ENCODE data around the gene NSUN4.

NSUN4 gene

DNA sequence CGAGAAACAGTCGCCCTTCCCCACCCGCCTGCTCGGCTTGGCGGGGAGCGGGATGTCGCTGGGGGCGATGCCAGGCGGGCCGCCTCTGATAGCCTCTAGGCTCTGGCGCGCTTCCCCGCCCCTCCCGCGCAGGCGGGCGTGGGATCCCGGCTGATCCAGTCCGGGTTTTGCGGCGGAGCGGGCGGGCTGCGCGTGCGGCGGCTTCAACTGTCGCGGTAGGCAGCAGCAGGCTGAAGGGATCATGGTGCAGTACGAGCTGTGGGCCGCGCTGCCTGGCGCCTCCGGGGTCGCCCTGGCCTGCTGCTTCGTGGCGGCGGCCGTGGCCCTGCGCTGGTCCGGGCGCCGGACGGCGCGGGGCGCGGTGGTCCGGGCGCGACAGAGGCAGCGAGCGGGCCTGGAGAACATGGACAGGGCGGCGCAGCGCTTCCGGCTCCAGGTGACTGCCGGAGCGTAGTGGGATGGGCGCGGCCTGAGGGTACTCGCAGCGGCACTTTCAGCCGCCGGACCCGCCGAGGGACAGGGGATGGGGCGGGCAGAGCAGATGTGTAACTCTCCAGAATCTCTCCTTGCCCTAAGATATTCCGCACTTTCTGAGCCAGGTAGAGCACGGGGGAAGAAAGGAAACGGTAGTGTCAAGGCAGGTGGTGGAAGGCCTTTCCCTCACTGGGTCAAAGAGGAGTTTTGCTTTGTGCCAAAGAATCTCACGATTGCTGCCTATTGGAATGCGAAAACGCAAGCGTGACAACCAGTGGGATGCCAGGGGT, 53.7 kb downstream of the NSUN4 start, which contains the start of gene FAAH:
Gene FAAH (plus strand): TSS at position 210 of the 764 bp plus-strand sequence. CDS start 32 bp downstream, at position 242.
- Histone ChIP-seq H3K9me2 (replicated peaks; ENCODE audit: control insufficient read depth, low read length) (no peaks in the 10 kb centered on the region), H3K4me2 (ENCODE audit: low read length) (peak within 1 kb of the TSS; percentile 85), H3K4me3 (ENCODE audit: low read length) (peak within 1 kb of the TSS; percentile 79)

DNA sequence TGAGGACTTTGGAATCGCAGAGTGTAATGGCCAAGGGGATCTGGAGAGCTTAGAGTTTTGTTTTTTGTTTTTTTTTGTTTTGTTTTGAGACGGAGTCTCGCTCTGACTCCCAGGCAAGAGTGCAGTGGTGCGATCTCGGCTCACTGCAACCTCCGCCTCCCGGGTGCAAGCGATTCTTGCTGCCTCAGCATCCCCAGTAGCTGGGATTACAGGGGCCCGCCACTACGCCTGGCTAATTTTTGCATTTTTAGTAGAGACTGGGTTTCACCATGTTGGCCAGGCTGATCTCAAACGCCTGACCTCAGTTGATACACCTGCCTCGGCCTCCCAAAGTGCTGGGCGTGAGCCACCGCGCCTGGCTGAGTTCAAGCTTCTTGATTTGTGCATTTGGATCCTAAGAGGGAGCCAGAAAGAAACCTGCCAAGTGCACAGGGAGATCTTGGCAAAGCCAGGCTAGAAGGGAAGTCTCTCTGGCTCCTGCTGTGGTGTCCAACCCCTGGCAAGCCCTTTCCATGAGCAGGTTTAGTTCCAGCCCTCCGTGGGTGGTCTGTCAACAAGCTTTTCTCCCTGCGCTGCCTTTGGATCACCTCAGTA, 54.4 kb downstream of the NSUN4 start:
- H3F3A ChIP-seq (ENCODE audit: control insufficient read depth, insufficient read depth): no peaks in the 10 kb centered on the region
- H4K20me1 ChIP-seq (ENCODE audit: control insufficient read depth, insufficient read depth, low read depth, low read length): no peaks in the 10 kb centered on the region
- no peaks in the 10 kb centered on the region for H3K36me3 ChIP-seq (ENCODE audit: control insufficient read depth, low read length)
- peaks cover 8% of the 10 kb centered on the region for H3K9me3 ChIP-seq (ENCODE audit: control insufficient read depth, insufficient read depth, low read length)
- peak overlapping the region; percentile 85 for H3K4me2 ChIP-seq (ENCODE audit: low read length)
- no peaks in the 10 kb centered on the region for H3K9me2 ChIP-seq (replicated peaks; ENCODE audit: control insufficient read depth, low read length)
- H3K79me2 ChIP-seq (ENCODE audit: control insufficient read depth, low read length): no peaks in the 10 kb centered on the region
- peaks cover 15% of the 10 kb centered on the region for H3K4me1 ChIP-seq (ENCODE audit: control insufficient read depth, low read length)
- H3K4me3 ChIP-seq (ENCODE audit: low read length): peak overlapping the region; percentile 79
- TF ChIP-seq, protein P1, sequence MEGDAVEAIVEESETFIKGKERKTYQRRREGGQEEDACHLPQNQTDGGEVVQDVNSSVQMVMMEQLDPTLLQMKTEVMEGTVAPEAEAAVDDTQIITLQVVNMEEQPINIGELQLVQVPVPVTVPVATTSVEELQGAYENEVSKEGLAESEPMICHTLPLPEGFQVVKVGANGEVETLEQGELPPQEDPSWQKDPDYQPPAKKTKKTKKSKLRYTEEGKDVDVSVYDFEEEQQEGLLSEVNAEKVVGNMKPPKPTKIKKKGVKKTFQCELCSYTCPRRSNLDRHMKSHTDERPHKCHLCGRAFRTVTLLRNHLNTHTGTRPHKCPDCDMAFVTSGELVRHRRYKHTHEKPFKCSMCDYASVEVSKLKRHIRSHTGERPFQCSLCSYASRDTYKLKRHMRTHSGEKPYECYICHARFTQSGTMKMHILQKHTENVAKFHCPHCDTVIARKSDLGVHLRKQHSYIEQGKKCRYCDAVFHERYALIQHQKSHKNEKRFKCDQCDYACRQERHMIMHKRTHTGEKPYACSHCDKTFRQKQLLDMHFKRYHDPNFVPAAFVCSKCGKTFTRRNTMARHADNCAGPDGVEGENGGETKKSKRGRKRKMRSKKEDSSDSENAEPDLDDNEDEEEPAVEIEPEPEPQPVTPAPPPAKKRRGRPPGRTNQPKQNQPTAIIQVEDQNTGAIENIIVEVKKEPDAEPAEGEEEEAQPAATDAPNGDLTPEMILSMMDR (IDR thresholded peaks at IDR 0.05; ENCODE audit: low read depth, low read length, poor library complexity, severe bottlenecking): no peak
- TF ChIP-seq EZH2phosphoT487 (IDR thresholded peaks at IDR 0.05; ENCODE audit: borderline replicate concordance, low read length): no peak
- no peak overlapping the region for H3K27ac ChIP-seq (ENCODE audit: low read depth, low read length)
- peaks cover 6% of the 10 kb centered on the region for H3K27me3 ChIP-seq (ENCODE audit: control insufficient read depth, low read length)

More for the DNA sequence above, 53.7 kb downstream of the NSUN4 start, which contains the start of gene FAAH:
- Histone ChIP-seq H3K9me3 (ENCODE audit: control insufficient read depth, insufficient read depth, low read length) (peaks cover 8% of the 10 kb centered on the region), H3F3A (ENCODE audit: control insufficient read depth, insufficient read depth) (no peaks in the 10 kb centered on the region), H3K79me2 (ENCODE audit: control insufficient read depth, low read length) (no peaks in the 10 kb centered on the region), H3K36me3 (ENCODE audit: control insufficient read depth, low read length) (no peaks in the 10 kb centered on the region), H4K20me1 (ENCODE audit: control insufficient read depth, insufficient read depth, low read depth, low read length) (no peaks in the 10 kb centered on the region), H3K4me1 (ENCODE audit: control insufficient read depth, low read length) (peaks cover 8% of the 10 kb centered on the region), H3K27me3 (ENCODE audit: control insufficient read depth, low read length) (peaks cover 3% of the 10 kb centered on the region), H3K27ac (ENCODE audit: low read depth, low read length) (no peak within 1 kb of the TSS)
- no peak for TF ChIP-seq EZH2phosphoT487 (IDR thresholded peaks at IDR 0.05; ENCODE audit: borderline replicate concordance, low read length)
- TF ChIP-seq, protein P1 (IDR thresholded peaks at IDR 0.05; ENCODE audit: low read depth, low read length, poor library complexity, severe bottlenecking): no peak

DNA sequence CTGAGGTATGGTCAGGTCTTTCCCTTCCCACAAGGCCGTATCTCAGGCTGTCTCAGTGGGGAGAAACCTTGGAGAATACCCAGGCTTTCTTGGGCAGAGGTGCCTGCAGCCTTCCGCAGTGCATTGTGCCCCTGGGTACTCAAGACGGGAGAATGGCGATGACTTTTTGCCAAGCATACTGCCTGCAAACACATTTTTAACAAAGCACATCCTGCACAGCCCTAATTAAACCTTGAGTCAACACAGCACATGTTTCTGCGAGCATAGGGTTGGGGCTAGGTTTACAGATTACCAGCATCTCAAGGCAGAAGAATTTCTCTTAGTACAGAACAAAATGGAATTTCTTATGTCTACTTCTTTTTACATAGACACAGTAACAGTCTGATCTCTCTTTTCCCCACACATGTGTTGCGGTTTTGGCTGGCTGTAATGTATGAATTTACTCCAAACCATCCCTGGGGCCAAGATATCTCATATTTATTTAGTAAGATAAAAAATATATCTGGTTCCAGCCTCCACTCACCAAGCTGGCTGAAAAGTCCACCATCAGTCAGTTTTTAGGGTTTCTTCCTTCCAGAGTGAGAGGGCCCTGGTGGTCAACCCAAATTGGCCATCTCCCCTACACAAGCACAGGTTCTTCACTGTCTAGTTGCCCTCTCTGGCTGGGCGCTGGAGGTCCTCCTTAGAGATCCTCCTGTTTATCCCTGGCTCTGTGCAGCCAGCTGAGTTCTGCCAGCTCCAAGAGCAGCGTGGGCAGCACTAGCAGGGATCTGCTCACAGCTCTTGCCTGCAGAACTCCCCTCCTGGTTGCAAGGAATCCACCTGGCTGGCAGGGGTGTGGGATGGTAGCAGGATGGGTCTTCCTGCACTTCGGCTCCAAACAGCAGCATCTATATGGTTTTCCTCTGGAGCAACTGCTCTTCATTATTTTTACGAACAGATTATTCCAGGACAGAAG, 56.1 kb downstream of the NSUN4 start:
- H3K9me2 ChIP-seq (replicated peaks; ENCODE audit: control insufficient read depth, low read length): no peaks in the 10 kb centered on the region
- H3K4me3 ChIP-seq (ENCODE audit: low read length): no peak overlapping the region
- H3K36me3 ChIP-seq (ENCODE audit: control insufficient read depth, low read length): no peaks in the 10 kb centered on the region
- TF ChIP-seq EZH2phosphoT487 (IDR thresholded peaks at IDR 0.05; ENCODE audit: borderline replicate concordance, low read length): no peak
- TF ChIP-seq, protein P1 (IDR thresholded peaks at IDR 0.05; ENCODE audit: low read depth, low read length, poor library complexity, severe bottlenecking): no peak
- no peaks in the 10 kb centered on the region for H3K79me2 ChIP-seq (ENCODE audit: control insufficient read depth, low read length)
- no peaks in the 10 kb centered on the region for H4K20me1 ChIP-seq (ENCODE audit: control insufficient read depth, insufficient read depth, low read depth, low read length)
- peaks cover 23% of the 10 kb centered on the region for H3K4me1 ChIP-seq (ENCODE audit: control insufficient read depth, low read length)
- H3K27me3 ChIP-seq (ENCODE audit: control insufficient read depth, low read length): peaks cover 9% of the 10 kb centered on the region
- H3K4me2 ChIP-seq (ENCODE audit: low read length): no peak overlapping the region
- H3F3A ChIP-seq (ENCODE audit: control insufficient read depth, insufficient read depth): no peaks in the 10 kb centered on the region
- no peak overlapping the region for H3K27ac ChIP-seq (ENCODE audit: low read depth, low read length)
- peaks cover 8% of the 10 kb centered on the region for H3K9me3 ChIP-seq (ENCODE audit: control insufficient read depth, insufficient read depth, low read length)
